T-cell (primary cell): Measurements from ENCODE around the gene SPAG4. TPM values are rescaled to one million over a fixed set of nuclear protein-coding genes. Genes with fewer than 3 reads are reported as not detected.
A peak's percentile ranks its signal among the peaks of the same experiment; 100 is the strongest.

ENCODE experiments used
- ATAC-seq, 4 experiments: fragments of 200-7000 bp in 3 of 4; fragments of 150-1000 bp in 1 of 4; cut with Tn5 transposase; replicated peaks in 1 of 4; 1 replicate in 3 of 4; 2 replicates in 1 of 4; pipeline ENCODE4 v1.10.0; 2021; ENCODE audit warnings: moderate library complexity in 3 of 4, mild to moderate bottlenecking in 2 of 4, moderate number of reproducible peaks in 1 of 4
- CTCF ChIA-PET, 2 donors: fragments of 300-600 bp; sonication (Branson Sonifier 250); formaldehyde crosslinking; loops; one replicate each; lab custom pipeline; 2022; ENCODE audit warnings: antibody characterized with exemption in 2 of 2; lab: Charles Lee
- POLR2A ChIA-PET, 2 donors: fragments of 300-600 bp; sonication (Branson Sonifier 250); formaldehyde crosslinking; loops; one replicate each; lab custom pipeline; 2022; ENCODE audit warnings: antibody characterized with exemption in 2 of 2; lab: Charles Lee
- DNase-seq, 35 experiments: peaks; one replicate each; pipeline versions ENCODE4 v3.0.0 to v3.0.0-alpha.2; 2013 to 2023
- H3K27ac ChIP-seq: one replicate; pipeline ENCODE4 v1.5.1; 2013; ENCODE audit warnings: low read length
- H3K27me3 ChIP-seq, 2 experiments: replicated peaks in 1 of 2; 1 replicate in 1 of 2; 2 replicates in 1 of 2; pipeline versions ENCODE4 v1.6.1 to v1.7.0; 2013; ENCODE audit warnings: low read length in 1 of 2, mixed read lengths in 1 of 2; ENCODE audit not compliant: control insufficient read depth in 2 of 2, insufficient read depth in 2 of 2; ENCODE audit errors: extremely low read depth in 1 of 2
- H3K36me3 ChIP-seq, 2 donors: 1 replicate in 1 of 2; 2 replicates in 1 of 2; pipeline versions ENCODE4 v1.6.1 to v1.7.0; 2013; ENCODE audit warnings: low read length in 1 of 2; ENCODE audit not compliant: control insufficient read depth in 2 of 2, insufficient read depth in 1 of 2; ENCODE audit errors: extremely low read depth in 1 of 2
- H3K4me1 ChIP-seq, 2 experiments: 1 replicate in 1 of 2; 2 replicates in 1 of 2; pipeline versions ENCODE4 v1.6.1 to v1.7.0; 2013; ENCODE audit warnings: low read length in 2 of 2, mixed read lengths in 1 of 2; ENCODE audit not compliant: insufficient read depth in 2 of 2, control insufficient read depth in 1 of 2; ENCODE audit errors: extremely low read depth in 1 of 2
- H3K4me3 ChIP-seq, 2 donors: 1 replicate in 1 of 2; 2 replicates in 1 of 2; pipeline versions ENCODE4 v1.5.1 to v1.7.0; 2013; ENCODE audit warnings: mild to moderate bottlenecking in 2 of 2, low read length in 1 of 2, moderate library complexity in 1 of 2; ENCODE audit not compliant: control insufficient read depth in 1 of 2; ENCODE audit errors: extremely low read depth in 1 of 2
- H3K9me3 ChIP-seq: 2 replicates; pipeline ENCODE4 v1.7.0; 2013
- H3K27ac Mint-ChIP-seq, 2 donors: one replicate each; pipeline ENCODE4 v1.8.0; 2020 to 2021; ENCODE audit warnings: mild to moderate bottlenecking in 2 of 2, mixed read lengths in 2 of 2
- H3K27me3 Mint-ChIP-seq, 2 donors: one replicate each; pipeline ENCODE4 v1.8.0; 2021 to 2022; ENCODE audit warnings: mixed read lengths in 2 of 2
- H3K36me3 Mint-ChIP-seq: one replicate; pipeline ENCODE4 v1.8.0; 2021; ENCODE audit warnings: mixed read lengths
- H3K4me1 Mint-ChIP-seq, 3 donors: one replicate each; pipeline ENCODE4 v1.8.0; 2020 to 2022; ENCODE audit warnings: mixed read lengths in 3 of 3, mild to moderate bottlenecking in 1 of 3
- H3K4me3 Mint-ChIP-seq, 3 donors: one replicate each; pipeline ENCODE4 v1.8.0; 2020 to 2022; ENCODE audit warnings: mild to moderate bottlenecking in 3 of 3, mixed read lengths in 3 of 3, moderate library complexity in 3 of 3
- H3K9me3 Mint-ChIP-seq, 3 donors: one replicate each; pipeline ENCODE4 v1.8.0; 2020 to 2022; ENCODE audit warnings: mixed read lengths in 3 of 3
- WGBS: methylation state at CpG from one replicate; pipeline ENCODE4 v1.1.5; 2013; ENCODE audit warnings: missing lambda C conversion rate; ENCODE audit not compliant: insufficient coverage; 5-methylcytosine and 5-hydroxymethylcytosine counted together
- total RNA-seq, 35 experiments: library from RNA in 6 of 35; stranded (reverse) in 6 of 35; fragments of 120-200 nt in 1 of 35; gene quantifications; one replicate each; pipeline versions ENCODE4 v1.2.1 to v1.2.4 and lab custom pipeline; 2013 to 2026

The SPAG4 gene
- total RNA-seq, 5 donors from 2014 or later (not counting 1 experiment from before 2014, with no cell fraction given) = 0.76 to 26.4 (median 1.2) TPM

- Histone ChIP-seq H3K9me3 (no peaks in the 10 kb centered on the region), H3K27me3 (peaks cover 4 to 53% of the 10 kb centered on the region in 2 experiments), H3K4me3 (peak overlapping the region; percentile 52 to 69), H3K4me1 (peaks cover 0 to 19% of the 10 kb centered on the region in 2 experiments), H3K27ac (no peak overlapping the region), H3K36me3 (no peaks in the 10 kb centered on the region)
- Mint-ChIP-seq H3K4me1 (peaks cover 0 to 14% (median 7%) of the 10 kb centered on the region in 3 donors), H3K27me3 (peaks cover 0 to 11% of the 10 kb centered on the region in 2 donors), H3K4me3 (peak overlapping the region in 2 of 3 donors; percentile 34 to 81), H3K36me3 (no peaks in the 10 kb centered on the region), H3K27ac (no peak overlapping the region), H3K9me3 (no peaks in the 10 kb centered on the region)
- ChIA-PET POLR2A (interaction anchor here in 1 of 2 donors (0.6 kb wide), 1 partner anchor 14 kb away, joined by 3 read pairs; the partner anchor contains the start of gene SPAG4), CTCF (interaction anchor here in 1 of 2 donors (1.0 to 1.9 kb wide), 6 partner anchors 15 to 283 kb away, joined by 3 to 17 read pairs (median 4); partner anchors contain the start of genes ERGIC3, ROMO1 and SPAG4)
- DNase-seq = no peak
- no peak for ATAC-seq
- 50% methylated on average over 20 of the region's 30 CpGs for WGBS
These were observed 13.6 kb upstream of the SPAG4 start for GRCh38 chr20:35601990-35602389.

GRCh38 chr20:35602851-35603495, 12.7 kb upstream of the SPAG4 start:
- peaks cover 4 to 53% of the 10 kb centered on the region in 2 experiments for H3K27me3 ChIP-seq
- no peaks in the 10 kb centered on the region for H3K9me3 ChIP-seq
- ChIA-PET CTCF (no interaction called here), POLR2A (no interaction called here)
- H3K36me3 ChIP-seq = no peaks in the 10 kb centered on the region
- Mint-ChIP-seq H3K4me3 (peak overlapping the region in 2 of 3 donors; percentile 25 to 81), H3K27ac (no peak overlapping the region), H3K36me3 (no peaks in the 10 kb centered on the region), H3K9me3 (no peaks in the 10 kb centered on the region), H3K4me1 (peaks cover 0 to 14% (median 7%) of the 10 kb centered on the region in 3 donors), H3K27me3 (peaks cover 0 to 11% of the 10 kb centered on the region in 2 donors)
- H3K4me3 ChIP-seq = no peak overlapping the region
- H3K27ac ChIP-seq = no peak overlapping the region
- no peak for DNase-seq
- WGBS = 87% methylated on average over 6 of the region's 15 CpGs
- H3K4me1 ChIP-seq = peaks cover 0 to 19% of the 10 kb centered on the region in 2 experiments
- no peak for ATAC-seq

DNA sequence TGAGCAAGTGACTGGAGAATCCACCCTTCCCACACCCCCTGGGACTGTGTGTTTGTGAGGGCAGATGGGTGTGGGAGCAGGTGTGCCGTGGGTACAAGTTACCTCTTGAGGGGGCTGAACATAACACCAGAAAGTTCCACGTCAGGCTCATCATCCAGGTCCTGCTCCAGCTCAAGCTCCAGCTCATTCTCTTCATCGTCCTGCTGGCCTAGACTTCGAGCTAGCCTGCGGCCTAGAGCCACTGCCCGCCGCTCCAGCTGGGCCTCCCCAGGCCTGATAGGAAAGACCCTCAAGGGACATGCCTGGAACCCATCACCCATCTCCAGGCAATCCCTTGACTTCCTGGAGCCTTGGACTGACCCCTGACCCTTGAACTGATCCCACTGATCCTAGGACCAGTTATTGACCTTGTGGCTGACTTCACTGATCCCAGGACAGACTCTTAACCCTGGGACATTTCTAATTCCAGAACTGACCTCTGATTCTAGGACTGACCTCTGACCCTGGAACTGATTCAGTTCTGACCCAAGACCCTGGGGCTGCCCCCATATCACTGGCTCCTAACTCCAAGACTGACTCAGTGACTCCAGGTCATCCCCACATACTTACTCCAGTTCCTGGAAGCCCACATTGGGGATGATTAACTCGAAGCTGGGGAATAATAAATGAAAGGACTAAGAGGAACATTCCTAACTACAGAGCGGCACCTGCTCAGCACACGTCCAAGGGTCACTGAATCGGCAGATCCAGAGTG, 11.8 kb upstream of the SPAG4 start:
- Histone ChIP-seq H3K4me1 (peaks cover 0 to 19% of the 10 kb centered on the region in 2 experiments), H3K27me3 (peaks cover 4 to 51% of the 10 kb centered on the region in 2 experiments), H3K4me3 (no peak overlapping the region), H3K27ac (no peak overlapping the region), H3K9me3 (no peaks in the 10 kb centered on the region), H3K36me3 (no peaks in the 10 kb centered on the region)
- 96% methylated on average over 9 of the region's 11 CpGs for WGBS
- Mint-ChIP-seq H3K36me3 (no peaks in the 10 kb centered on the region), H3K4me3 (peak overlapping the region in 1 of 3 donors; percentile 81), H3K27me3 (peaks cover 0 to 9% of the 10 kb centered on the region in 2 donors), H3K4me1 (peaks cover 0 to 14% (median 7%) of the 10 kb centered on the region in 3 donors), H3K9me3 (no peaks in the 10 kb centered on the region), H3K27ac (no peak overlapping the region)
- ATAC-seq (no peak), DNase-seq (no peak)
- ChIA-PET POLR2A (no interaction called here), CTCF (interaction anchor here (0.6 to 1.1 kb wide), 3 partner anchors 12 to 13 kb away, joined by 4 to 9 read pairs (median 5); partner anchors contain the start of gene SPAG4 (in 2 of the 2))

- DNase-seq (peak in 1 of 35 experiments; percentile 19), ATAC-seq (no peak)
- Mint-ChIP-seq H3K27ac (no peak overlapping the region), H3K9me3 (no peaks in the 10 kb centered on the region), H3K4me3 (no peak overlapping the region), H3K27me3 (peaks cover 0 to 6% of the 10 kb centered on the region in 2 donors), H3K4me1 (peaks cover 0 to 14% (median 7%) of the 10 kb centered on the region in 3 donors), H3K36me3 (no peaks in the 10 kb centered on the region)
- Histone ChIP-seq H3K36me3 (no peaks in the 10 kb centered on the region), H3K4me1 (peaks cover 0 to 19% of the 10 kb centered on the region in 2 experiments), H3K27ac (no peak overlapping the region), H3K27me3 (peaks cover 4 to 47% of the 10 kb centered on the region in 2 experiments), H3K4me3 (no peak overlapping the region), H3K9me3 (no peaks in the 10 kb centered on the region)
- WGBS = 81% methylated on average over 2 of the region's 4 CpGs
- ChIA-PET POLR2A (no interaction called here), CTCF (interaction anchor here (0.7 to 1.1 kb wide), 2 partner anchors 11 to 13 kb away, joined by 4 to 9 read pairs; partner anchors contain the start of gene SPAG4 (in 1 of the 2))
These were observed 11.2 kb upstream of the SPAG4 start for GRCh38 chr20:35604449-35604747.

GRCh38 chr20:35606127-35606526, 9.5 kb upstream of the SPAG4 start:
- Mint-ChIP-seq H3K36me3 (no peaks in the 10 kb centered on the region), H3K27me3 (peaks cover 0 to 4% of the 10 kb centered on the region in 2 donors), H3K27ac (no peak overlapping the region), H3K4me1 (peaks cover 0 to 11% (median 4%) of the 10 kb centered on the region in 3 donors), H3K4me3 (no peak overlapping the region), H3K9me3 (no peaks in the 10 kb centered on the region)
- Histone ChIP-seq H3K4me3 (no peak overlapping the region), H3K9me3 (no peaks in the 10 kb centered on the region), H3K27me3 (peaks cover 0 to 36% of the 10 kb centered on the region in 2 experiments), H3K4me1 (peaks cover 0 to 11% of the 10 kb centered on the region in 2 experiments), H3K27ac (no peak overlapping the region), H3K36me3 (no peaks in the 10 kb centered on the region)
- whole genome bisulfite sequencing = 83% methylated on average over 3 of the region's 4 CpGs
- DNase-seq (no peak), ATAC-seq (no peak)
- POLR2A ChIA-PET = interaction anchor here (0.6 kb wide), 2 partner anchors 12 to 80 kb away, joined by 7 read pairs; no protein-coding TSS in a partner anchor
- CTCF ChIA-PET = no interaction called here
